PC-9 (cell line): ENCODE measurements around the gene CRY1. TPM values are rescaled to one million over a fixed set of nuclear protein-coding genes. Genes with fewer than 3 reads are reported as not detected.

Source experiments
- BruUV-seq: library from RNA; stranded (reverse); fragments of 400-500 nt; replicated peaks from 2 replicates; lab custom pipeline; 2021; lab: Mats Ljungman, UMichigan
- CTCF ChIA-PET: fragments of 300-600 bp; sonication (Branson Sonifier 250); formaldehyde crosslinking; loops from one replicate; lab custom pipeline; 2022; ENCODE audit warnings: antibody characterized with exemption; lab: Charles Lee
- POLR2A ChIA-PET: fragments of 300-600 bp; sonication (Branson Sonifier 250); formaldehyde crosslinking; loops from one replicate; lab custom pipeline; 2022; ENCODE audit warnings: antibody characterized with exemption; ENCODE audit not compliant: unreplicated experiment; lab: Charles Lee
- DNase-seq, 2 experiments: peaks; one replicate each; pipeline versions ENCODE4 v3.0.0 to v3.0.0-alpha.2; 2015 to 2022; ENCODE audit warnings: mixed read lengths in 1 of 2
- H2AFZ ChIP-seq: fragments of 200-600 bp; sonication (generic); 2 replicates; pipeline ENCODE4 v1.8.1; 2017; ENCODE audit warnings: antibody characterized with exemption
- H3F3A ChIP-seq: fragments of 200-600 bp; sonication (generic); 2 replicates; pipeline ENCODE4 v1.8.1; 2017; ENCODE audit warnings: antibody characterized with exemption, mild to moderate bottlenecking, low read depth; ENCODE audit not compliant: insufficient read depth
- H3K27ac ChIP-seq: fragments of 200-600 bp; sonication (generic); 2 replicates; pipeline ENCODE4 v1.6.1; 2016; ENCODE audit warnings: mixed run types
- H3K27me3 ChIP-seq: fragments of 200-600 bp; sonication (generic); 2 replicates; pipeline ENCODE4 v1.6.1; 2016; ENCODE audit warnings: low read depth, mixed run types; ENCODE audit not compliant: insufficient read depth
- H3K36me3 ChIP-seq: fragments of 200-600 bp; sonication (generic); 2 replicates; pipeline ENCODE4 v1.6.1; 2016; ENCODE audit warnings: low read depth, mixed run types
- H3K4me1 ChIP-seq: fragments of 200-600 bp; sonication (generic); replicated peaks from 2 replicates; pipeline ENCODE4 v1.6.1; 2016; ENCODE audit warnings: mixed run types; ENCODE audit not compliant: insufficient read depth
- H3K4me2 ChIP-seq: fragments of 200-600 bp; sonication (generic); 2 replicates; pipeline ENCODE4 v1.6.1; 2017; ENCODE audit warnings: mixed run types
- H3K4me3 ChIP-seq: fragments of 200-600 bp; sonication (generic); 2 replicates; pipeline ENCODE4 v1.6.1; 2016; ENCODE audit warnings: mixed run types
- H3K79me2 ChIP-seq: fragments of 200-600 bp; sonication (generic); 2 replicates; pipeline ENCODE4 v1.6.1; 2017; ENCODE audit warnings: low read depth, mixed run types
- H3K9me2 ChIP-seq: fragments of 200-600 bp; sonication (generic); 2 replicates; pipeline ENCODE4 v1.8.1; 2017; ENCODE audit warnings: mild to moderate bottlenecking; ENCODE audit not compliant: insufficient read depth
- H3K9me3 ChIP-seq: fragments of 200-600 bp; sonication (generic); 2 replicates; pipeline ENCODE4 v1.8.1; 2016; ENCODE audit warnings: low read depth; ENCODE audit not compliant: insufficient read depth
- H4K20me1 ChIP-seq: fragments of 200-600 bp; sonication (generic); 2 replicates; pipeline ENCODE4 v1.8.1; 2017; ENCODE audit not compliant: insufficient read depth
- EZH2 ChIP-seq: fragments of 200-600 bp; sonication (generic); IDR thresholded peaks from 2 replicates; pipeline ENCODE4 v1.8.0; 2017; ENCODE audit warnings: antibody characterized with exemption, low read depth
- intact Hi-C: fragments of 100-400 bp; cut with micrococcal nuclease; formaldehyde crosslinking; loops from one replicate; pipeline ENCODE4 v1.10.0; 2022; ENCODE audit not compliant: unreplicated experiment
- total RNA-seq: library from RNA; stranded (reverse); gene quantifications from 2 replicates; pipeline ENCODE4 v1.2.3, GENCODE V29; 2021
- TF ChIP-seq, protein P1 (sequence below): fragments of 200-600 bp; sonication (generic); conservative IDR thresholded peaks from 2 replicates; pipeline ENCODE4 v1.6.1; 2017; ENCODE audit warnings: mixed run types, antibody characterized with exemption, mild to moderate bottlenecking, moderate library complexity

The CRY1 gene
- total RNA-seq, 1 experiment from 2014 or later: 18.1 TPM

DNA sequence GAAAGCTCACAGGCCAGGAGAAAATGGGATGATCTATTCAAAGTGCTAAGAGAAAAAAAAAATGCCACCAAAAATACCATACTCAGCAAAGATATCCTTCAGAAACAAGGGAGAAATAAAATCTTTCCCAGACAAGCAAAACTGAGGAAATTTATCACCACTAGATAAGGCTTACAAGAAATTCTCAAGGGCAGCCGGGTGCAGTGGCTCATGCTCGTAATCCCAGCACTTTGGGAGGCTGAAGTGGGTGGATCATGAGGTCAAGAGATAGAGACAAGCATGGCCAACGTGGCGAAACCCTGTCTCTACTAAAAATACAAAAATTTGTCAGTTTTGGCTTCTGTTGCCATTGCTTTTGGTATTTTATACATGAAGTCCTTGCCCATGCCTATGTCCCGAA is 48.2 kb downstream of the CRY1 start:
- Histone ChIP-seq H3K4me1 (no peaks in the 10 kb centered on the region), H3K4me2 (no peak overlapping the region), H3K9me3 (no peaks in the 10 kb centered on the region), H3K27me3 (no peaks in the 10 kb centered on the region), H3K9me2 (no peaks in the 10 kb centered on the region), H3K4me3 (no peak overlapping the region), H3F3A (no peaks in the 10 kb centered on the region), H4K20me1 (no peaks in the 10 kb centered on the region), H3K36me3 (no peaks in the 10 kb centered on the region), H3K27ac (no peak overlapping the region), H3K79me2 (no peaks in the 10 kb centered on the region), H2AFZ (no peak overlapping the region)
- intact Hi-C loops: no loop called here
- ChIA-PET CTCF (no interaction called here), POLR2A (no interaction called here)
- TF ChIP-seq EZH2: no peak
- TF ChIP-seq, protein P1, sequence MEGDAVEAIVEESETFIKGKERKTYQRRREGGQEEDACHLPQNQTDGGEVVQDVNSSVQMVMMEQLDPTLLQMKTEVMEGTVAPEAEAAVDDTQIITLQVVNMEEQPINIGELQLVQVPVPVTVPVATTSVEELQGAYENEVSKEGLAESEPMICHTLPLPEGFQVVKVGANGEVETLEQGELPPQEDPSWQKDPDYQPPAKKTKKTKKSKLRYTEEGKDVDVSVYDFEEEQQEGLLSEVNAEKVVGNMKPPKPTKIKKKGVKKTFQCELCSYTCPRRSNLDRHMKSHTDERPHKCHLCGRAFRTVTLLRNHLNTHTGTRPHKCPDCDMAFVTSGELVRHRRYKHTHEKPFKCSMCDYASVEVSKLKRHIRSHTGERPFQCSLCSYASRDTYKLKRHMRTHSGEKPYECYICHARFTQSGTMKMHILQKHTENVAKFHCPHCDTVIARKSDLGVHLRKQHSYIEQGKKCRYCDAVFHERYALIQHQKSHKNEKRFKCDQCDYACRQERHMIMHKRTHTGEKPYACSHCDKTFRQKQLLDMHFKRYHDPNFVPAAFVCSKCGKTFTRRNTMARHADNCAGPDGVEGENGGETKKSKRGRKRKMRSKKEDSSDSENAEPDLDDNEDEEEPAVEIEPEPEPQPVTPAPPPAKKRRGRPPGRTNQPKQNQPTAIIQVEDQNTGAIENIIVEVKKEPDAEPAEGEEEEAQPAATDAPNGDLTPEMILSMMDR: no peak
- BruUV-seq: no TSS peak
- DNase-seq: no peak

DNA sequence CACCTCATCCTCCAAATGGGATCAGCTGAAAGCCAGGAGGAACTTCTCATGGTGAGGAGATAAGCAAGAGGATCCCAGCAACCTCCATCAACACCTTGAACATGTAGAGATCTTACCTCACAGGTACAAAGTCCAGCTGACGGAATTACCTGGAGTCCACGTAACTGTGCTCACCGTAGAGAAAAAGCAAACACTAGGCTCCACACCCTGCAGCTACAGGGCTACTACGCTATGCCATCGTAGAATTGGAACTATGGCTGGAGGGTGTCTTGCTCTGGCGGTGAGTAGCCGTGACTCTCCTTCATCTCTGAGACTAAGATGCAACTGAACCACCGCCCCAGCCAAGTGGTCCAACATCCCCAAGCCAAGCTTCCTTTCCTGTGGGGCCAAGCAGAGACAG is 50.5 kb downstream of the CRY1 start:
- Histone ChIP-seq H3K27me3 (no peaks in the 10 kb centered on the region), H3F3A (no peaks in the 10 kb centered on the region; the same call in 1 of the 2 replicates), H3K36me3 (no peaks in the 10 kb centered on the region), H3K79me2 (no peaks in the 10 kb centered on the region), H2AFZ (no peak overlapping the region), H3K9me3 (no peaks in the 10 kb centered on the region), H3K9me2 (no peaks in the 10 kb centered on the region), H4K20me1 (no peaks in the 10 kb centered on the region), H3K4me2 (no peak overlapping the region), H3K4me1 (no peaks in the 10 kb centered on the region), H3K27ac (no peak overlapping the region), H3K4me3 (no peak overlapping the region)
- BruUV-seq: no TSS peak
- intact Hi-C loops: no loop called here
- CTCF ChIA-PET: interaction anchor here (0.6 kb wide), 1 partner anchor 43 kb away, joined by 5 read pairs; no protein-coding TSS in a partner anchor
- POLR2A ChIA-PET: no interaction called here
- DNase-seq: no peak
- TF ChIP-seq, protein P1: no peak

DNA sequence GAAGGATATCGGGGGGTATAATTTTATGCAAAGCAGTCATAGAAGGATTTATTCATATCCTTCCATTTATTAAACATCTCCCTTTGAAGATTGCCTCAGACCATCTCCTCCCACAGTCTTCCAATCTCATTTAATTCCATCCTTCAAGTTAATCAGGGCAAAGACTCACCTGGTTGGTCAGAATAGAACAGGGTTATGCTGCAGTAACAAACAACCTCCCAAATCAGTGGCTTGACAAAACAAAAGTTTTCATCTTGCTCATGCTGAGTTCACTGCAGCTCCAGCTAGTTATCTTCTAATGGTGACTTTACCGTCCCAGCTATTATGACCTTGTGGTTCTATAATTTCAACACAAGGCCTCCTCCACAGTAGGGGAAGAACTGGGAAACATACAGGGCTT is 57.6 kb downstream of the CRY1 start:
- no peaks in the 10 kb centered on the region for H3K9me2 ChIP-seq
- H3K27ac ChIP-seq: no peak overlapping the region
- no peak for TF ChIP-seq EZH2
- TF ChIP-seq, protein P1: no peak
- ChIA-PET CTCF (no interaction called here), POLR2A (no interaction called here)
- no peak for DNase-seq
- no peak overlapping the region for H3K4me3 ChIP-seq
- H3F3A ChIP-seq: no peaks in the 10 kb centered on the region; the same call in 1 of the 2 replicates
- no peak overlapping the region for H3K4me2 ChIP-seq
- no peaks in the 10 kb centered on the region for H3K27me3 ChIP-seq
- no peak overlapping the region for H2AFZ ChIP-seq
- no TSS peak for BruUV-seq
- no peaks in the 10 kb centered on the region for H4K20me1 ChIP-seq
- no peaks in the 10 kb centered on the region for H3K36me3 ChIP-seq
- no peaks in the 10 kb centered on the region for H3K79me2 ChIP-seq
- H3K9me3 ChIP-seq: no peaks in the 10 kb centered on the region
- no peaks in the 10 kb centered on the region for H3K4me1 ChIP-seq
- intact Hi-C loops: no loop called here
